Measurements from ENCODE around the gene FICD.

DNA sequence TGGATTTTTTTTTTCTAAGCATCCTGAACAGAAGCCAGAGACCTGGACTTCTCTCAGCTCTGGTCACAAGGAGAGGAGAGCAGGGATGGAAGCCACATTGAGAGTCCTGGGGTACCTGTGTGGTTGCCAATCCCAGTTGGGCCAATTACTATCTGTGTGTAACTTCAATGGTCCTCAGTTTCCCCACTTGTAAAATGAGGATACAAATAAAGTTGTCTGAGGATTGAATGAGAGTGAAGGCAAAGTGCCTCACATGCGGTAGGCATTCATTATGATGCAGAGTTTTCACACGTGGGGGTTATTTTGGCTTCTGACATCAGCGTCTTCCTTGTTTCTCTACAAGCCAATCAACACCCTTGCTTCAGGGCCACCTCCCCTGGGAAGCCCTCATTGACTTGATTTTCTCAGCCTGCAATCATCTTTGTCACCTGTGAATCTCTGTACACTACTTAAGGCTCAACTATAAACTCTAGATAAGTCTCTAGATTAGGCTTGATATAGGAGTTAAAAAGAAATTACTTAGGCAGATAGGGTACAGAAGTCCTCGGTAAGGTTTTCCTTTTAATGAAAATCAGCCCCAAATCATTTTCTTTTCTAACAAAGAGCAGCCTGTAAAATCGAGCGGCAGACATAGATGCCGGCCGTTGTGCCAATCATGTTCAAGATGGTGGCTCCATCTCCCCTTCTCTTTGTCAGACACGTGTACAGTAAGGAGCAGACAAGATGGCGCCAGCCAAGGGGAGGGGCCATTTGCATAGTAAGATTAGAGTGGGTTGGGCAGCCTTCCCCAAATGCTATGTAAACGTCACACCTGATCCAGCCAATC, 37.8 kb upstream of the FICD start:
- TF ChIP-seq, protein P1, sequence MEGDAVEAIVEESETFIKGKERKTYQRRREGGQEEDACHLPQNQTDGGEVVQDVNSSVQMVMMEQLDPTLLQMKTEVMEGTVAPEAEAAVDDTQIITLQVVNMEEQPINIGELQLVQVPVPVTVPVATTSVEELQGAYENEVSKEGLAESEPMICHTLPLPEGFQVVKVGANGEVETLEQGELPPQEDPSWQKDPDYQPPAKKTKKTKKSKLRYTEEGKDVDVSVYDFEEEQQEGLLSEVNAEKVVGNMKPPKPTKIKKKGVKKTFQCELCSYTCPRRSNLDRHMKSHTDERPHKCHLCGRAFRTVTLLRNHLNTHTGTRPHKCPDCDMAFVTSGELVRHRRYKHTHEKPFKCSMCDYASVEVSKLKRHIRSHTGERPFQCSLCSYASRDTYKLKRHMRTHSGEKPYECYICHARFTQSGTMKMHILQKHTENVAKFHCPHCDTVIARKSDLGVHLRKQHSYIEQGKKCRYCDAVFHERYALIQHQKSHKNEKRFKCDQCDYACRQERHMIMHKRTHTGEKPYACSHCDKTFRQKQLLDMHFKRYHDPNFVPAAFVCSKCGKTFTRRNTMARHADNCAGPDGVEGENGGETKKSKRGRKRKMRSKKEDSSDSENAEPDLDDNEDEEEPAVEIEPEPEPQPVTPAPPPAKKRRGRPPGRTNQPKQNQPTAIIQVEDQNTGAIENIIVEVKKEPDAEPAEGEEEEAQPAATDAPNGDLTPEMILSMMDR (IDR thresholded peaks at IDR 0.05; ENCODE audit: insufficient read depth, low read length): no peak
- TF ChIP-seq REST (IDR thresholded peaks at IDR 0.05; ENCODE audit: insufficient replicate concordance, low read depth) (no peak), SPI1 (IDR thresholded peaks at IDR 0.05; ENCODE audit: borderline replicate concordance, low read depth) (no peak), POLR2AphosphoS5 (IDR thresholded peaks at IDR 0.05; ENCODE audit: low read depth) (no peak)
